SK-N-SH (cell line): Measurements from ENCODE around the gene LSP1.

ENCODE experiments used
- EZH2phosphoT487 ChIP-seq: fragments of 200-600 bp; sonication (generic); IDR thresholded peaks from 2 replicates; pipeline ENCODE4 v1.6.1; 2017; ENCODE audit warnings: low read depth, mixed run types, mild to moderate bottlenecking, antibody characterized with exemption, moderate library complexity, borderline replicate concordance
- GABPA ChIP-seq: IDR thresholded peaks from 2 replicates; pipeline ENCODE4 v1.4.0; 2012; ENCODE audit warnings: low read depth, mild to moderate bottlenecking
- MEF2A ChIP-seq: IDR thresholded peaks from 2 replicates; pipeline ENCODE4 v1.4.0; 2012; ENCODE audit warnings: low read depth, borderline replicate concordance
- POLR2AphosphoS5 ChIP-seq: IDR thresholded peaks from 2 replicates; pipeline ENCODE4 v1.6.1; 2012; ENCODE audit warnings: low read depth, low read length
- RAD21 ChIP-seq: IDR thresholded peaks from 2 replicates; pipeline ENCODE4 v1.6.1; 2012; ENCODE audit warnings: mild to moderate bottlenecking, low read length
- RFX5 ChIP-seq: IDR thresholded peaks from 2 replicates; pipeline ENCODE4 v1.6.1; 2012; ENCODE audit warnings: mild to moderate bottlenecking, improper control_type of control experiment, low read length
- RXRA ChIP-seq: IDR thresholded peaks from 2 replicates; pipeline ENCODE4 v1.4.0; 2012; ENCODE audit warnings: low read depth, mild to moderate bottlenecking, borderline replicate concordance
- TF ChIP-seq, protein P1 (sequence below): fragments of 200-600 bp; sonication (generic); IDR thresholded peaks from 2 replicates; pipeline ENCODE4 v1.6.1; 2017; ENCODE audit warnings: antibody characterized with exemption, mild to moderate bottlenecking, moderate library complexity
- TF ChIP-seq, protein P2 (sequence below): fragments of 150-350 bp; IDR thresholded peaks from 2 replicates; pipeline ENCODE4 v1.6.1; 2016; ENCODE audit warnings: mild to moderate bottlenecking, low read depth, low read length

DNA sequence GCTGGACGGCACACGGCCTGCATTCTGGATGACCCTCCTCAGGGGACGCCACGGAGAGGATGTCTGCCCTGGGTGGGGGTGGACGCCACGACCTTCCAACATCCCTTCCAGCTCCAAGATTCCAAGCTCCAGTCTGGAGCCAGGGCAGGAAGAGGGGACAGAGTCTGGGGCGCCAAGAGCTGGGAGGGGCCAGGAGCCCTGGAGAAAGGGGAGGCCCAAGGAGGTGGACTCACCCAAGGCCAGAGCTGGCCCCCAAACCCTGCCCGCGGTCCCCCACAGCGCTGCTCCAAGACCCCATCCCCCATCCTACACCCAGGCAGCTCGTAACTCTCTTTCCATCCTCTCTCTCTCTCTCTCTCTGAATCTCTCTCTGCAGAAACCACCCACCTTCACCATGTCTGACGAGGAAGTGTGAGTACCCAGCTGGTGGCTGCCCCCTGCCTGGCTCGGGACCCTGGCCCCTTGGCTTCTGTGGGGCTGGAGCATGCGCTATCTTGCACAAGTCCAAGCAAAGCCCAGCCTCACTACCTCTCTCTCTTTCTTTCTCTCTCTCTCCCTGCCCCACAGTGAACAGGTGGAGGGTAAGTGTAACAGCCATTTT, 69.7 kb downstream of the LSP1 start:
- TF ChIP-seq RXRA (no peak), MEF2A (no peak), GABPA (no peak), RFX5 (no peak), EZH2phosphoT487 (no peak), RAD21 (no peak), POLR2AphosphoS5 (no peak)
- TF ChIP-seq, protein P1, sequence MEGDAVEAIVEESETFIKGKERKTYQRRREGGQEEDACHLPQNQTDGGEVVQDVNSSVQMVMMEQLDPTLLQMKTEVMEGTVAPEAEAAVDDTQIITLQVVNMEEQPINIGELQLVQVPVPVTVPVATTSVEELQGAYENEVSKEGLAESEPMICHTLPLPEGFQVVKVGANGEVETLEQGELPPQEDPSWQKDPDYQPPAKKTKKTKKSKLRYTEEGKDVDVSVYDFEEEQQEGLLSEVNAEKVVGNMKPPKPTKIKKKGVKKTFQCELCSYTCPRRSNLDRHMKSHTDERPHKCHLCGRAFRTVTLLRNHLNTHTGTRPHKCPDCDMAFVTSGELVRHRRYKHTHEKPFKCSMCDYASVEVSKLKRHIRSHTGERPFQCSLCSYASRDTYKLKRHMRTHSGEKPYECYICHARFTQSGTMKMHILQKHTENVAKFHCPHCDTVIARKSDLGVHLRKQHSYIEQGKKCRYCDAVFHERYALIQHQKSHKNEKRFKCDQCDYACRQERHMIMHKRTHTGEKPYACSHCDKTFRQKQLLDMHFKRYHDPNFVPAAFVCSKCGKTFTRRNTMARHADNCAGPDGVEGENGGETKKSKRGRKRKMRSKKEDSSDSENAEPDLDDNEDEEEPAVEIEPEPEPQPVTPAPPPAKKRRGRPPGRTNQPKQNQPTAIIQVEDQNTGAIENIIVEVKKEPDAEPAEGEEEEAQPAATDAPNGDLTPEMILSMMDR, result no peak
- TF ChIP-seq, protein P2, sequence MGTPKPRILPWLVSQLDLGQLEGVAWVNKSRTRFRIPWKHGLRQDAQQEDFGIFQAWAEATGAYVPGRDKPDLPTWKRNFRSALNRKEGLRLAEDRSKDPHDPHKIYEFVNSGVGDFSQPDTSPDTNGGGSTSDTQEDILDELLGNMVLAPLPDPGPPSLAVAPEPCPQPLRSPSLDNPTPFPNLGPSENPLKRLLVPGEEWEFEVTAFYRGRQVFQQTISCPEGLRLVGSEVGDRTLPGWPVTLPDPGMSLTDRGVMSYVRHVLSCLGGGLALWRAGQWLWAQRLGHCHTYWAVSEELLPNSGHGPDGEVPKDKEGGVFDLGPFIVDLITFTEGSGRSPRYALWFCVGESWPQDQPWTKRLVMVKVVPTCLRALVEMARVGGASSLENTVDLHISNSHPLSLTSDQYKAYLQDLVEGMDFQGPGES, result no peak
